ENCODE results near the gene SCUBE2.

GRCh38 chr11:9059406-9059805, 32.0 kb downstream of the SCUBE2 start:
- TF ChIP-seq FOSL2 (IDR thresholded peaks at IDR 0.05) (no peak), FOSL2 (CRISPR knock-in tag; IDR thresholded peaks at IDR 0.05) (no peak), POLR2A (IDR thresholded peaks at IDR 0.05; ENCODE audit: low read length) (no peak), RFX5 (IDR thresholded peaks at IDR 0.05) (no peak), MAX (IDR thresholded peaks at IDR 0.05) (no peak), CTCF (IDR thresholded peaks at IDR 0.05) (no peak), RCOR1 (IDR thresholded peaks at IDR 0.05; ENCODE audit: low read depth, low read length) (no peak), ZNF302 (CRISPR knock-in tag; IDR thresholded peaks at IDR 0.05) (no peak), USF2 (IDR thresholded peaks at IDR 0.05) (no peak), BCL3 (IDR thresholded peaks at IDR 0.05) (no peak), CBX2 (IDR thresholded peaks at IDR 0.05; ENCODE audit: borderline replicate concordance, low read depth) (no peak), CHD2 (IDR thresholded peaks at IDR 0.05; ENCODE audit: low read length, partially characterized antibody) (no peak), HOXA7 (CRISPR knock-in tag; IDR thresholded peaks at IDR 0.05) (no peak), JUN (IDR thresholded peaks at IDR 0.05) (no peak)

All from A549 (cell line).